IPS-NIHi7 (cell line): Measurements from ENCODE around the gene MAP6.

Experiments
- DNase-seq: peaks from one replicate; pipeline ENCODE4 v3.0.0; 2012; ENCODE audit warnings: mixed read lengths; ENCODE audit errors: extremely low spot score

MAP6 gene

DNA sequence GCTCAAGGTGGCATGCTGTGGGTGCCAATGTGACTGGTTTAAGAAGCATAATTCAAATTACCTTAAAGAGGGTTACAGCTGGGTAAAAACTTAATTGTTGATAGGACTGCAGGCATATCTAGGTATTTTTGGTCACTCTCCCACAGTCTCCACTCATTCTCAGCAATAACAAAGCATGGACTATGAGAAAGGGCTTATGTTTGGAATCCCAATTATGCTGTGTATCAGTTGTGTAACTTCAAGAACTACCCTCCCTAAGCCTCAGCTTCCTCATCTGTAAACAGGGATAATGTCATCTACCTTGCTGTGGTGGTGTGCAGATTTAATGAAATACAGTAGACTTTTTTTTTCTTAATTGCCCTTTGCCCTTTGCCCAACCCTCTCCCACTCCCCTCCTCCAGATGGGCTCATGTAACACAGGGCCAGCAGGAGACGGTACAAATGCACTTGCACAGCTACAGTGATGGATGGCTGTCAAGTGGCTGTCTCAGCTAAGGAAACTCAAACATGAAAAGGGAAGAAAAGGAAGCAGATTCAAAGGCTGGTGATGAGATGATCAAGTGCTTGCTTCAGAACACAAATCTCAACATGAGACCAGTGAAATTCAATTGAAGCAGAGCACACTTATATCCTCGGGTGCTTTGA, 37.6 kb downstream of the MAP6 start:
- no peak for DNase-seq

DNA sequence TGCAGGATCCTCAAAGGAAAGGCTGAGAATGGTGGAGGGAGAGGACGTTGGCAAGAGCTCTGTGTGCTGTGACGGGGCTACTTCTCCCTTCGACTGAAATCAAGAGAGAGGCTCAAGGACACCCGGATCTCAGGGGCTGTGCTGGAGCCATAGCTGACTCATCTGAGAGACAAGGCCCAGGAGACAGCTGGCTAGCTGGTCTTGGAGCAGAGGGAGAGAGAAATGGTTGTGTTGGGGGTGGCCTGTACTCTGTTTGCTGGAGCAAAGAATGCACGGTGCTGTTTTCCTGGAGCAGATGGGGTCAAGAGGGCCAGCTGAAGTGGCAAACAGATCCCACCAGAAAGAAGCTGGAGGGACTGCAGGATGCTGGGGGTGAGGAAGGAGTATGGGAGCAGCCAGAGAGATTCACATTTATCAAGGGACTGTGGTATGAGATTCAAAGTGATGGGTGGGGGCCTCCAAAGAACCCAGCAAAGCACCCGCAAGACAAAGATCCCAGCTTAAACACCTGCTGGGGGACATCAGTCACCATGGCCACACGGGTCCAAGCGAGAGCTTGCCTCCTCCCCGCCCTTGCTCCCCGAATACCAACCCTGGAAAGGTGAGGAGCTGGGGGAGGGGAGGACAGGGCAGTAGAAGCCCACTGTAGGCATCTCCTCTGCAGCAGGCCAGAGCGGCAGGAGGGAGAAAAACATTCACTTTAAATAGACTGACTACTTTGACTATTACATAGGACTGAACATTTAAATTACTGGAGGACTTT, 40.8 kb downstream of the MAP6 start:
- DNase-seq, result peak; percentile 41

DNA sequence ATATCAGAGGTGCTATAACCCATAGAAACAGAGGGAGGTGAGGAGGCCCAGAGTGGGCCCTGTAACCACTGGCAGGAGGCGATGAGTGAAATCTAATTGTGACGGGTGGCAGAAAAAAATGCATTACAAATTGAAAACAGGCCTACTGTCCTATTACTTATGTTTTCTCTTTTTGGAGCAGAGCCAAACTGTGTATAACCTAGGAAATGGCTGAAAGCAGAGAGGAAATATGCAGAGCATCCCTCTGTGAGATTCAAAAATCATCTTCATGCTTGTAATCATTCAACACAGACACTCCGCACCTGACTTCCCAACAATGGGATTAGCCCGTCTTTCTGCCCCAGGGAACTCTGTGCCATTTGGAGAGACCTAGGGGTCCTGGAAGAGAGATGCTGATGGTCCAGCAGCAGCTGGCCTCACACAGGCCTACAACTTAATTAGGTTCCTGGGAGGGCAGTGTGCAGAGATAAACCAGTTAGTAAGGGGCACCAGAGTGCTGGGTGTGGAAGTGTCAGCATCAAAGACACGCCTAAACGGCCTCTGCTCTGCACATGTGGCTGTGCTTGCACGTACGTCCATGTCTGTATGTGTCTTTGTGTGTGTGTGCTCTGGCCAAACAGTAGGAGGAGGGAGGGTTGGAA, 41.8 kb downstream of the MAP6 start:
- DNase-seq, result no peak

DNA sequence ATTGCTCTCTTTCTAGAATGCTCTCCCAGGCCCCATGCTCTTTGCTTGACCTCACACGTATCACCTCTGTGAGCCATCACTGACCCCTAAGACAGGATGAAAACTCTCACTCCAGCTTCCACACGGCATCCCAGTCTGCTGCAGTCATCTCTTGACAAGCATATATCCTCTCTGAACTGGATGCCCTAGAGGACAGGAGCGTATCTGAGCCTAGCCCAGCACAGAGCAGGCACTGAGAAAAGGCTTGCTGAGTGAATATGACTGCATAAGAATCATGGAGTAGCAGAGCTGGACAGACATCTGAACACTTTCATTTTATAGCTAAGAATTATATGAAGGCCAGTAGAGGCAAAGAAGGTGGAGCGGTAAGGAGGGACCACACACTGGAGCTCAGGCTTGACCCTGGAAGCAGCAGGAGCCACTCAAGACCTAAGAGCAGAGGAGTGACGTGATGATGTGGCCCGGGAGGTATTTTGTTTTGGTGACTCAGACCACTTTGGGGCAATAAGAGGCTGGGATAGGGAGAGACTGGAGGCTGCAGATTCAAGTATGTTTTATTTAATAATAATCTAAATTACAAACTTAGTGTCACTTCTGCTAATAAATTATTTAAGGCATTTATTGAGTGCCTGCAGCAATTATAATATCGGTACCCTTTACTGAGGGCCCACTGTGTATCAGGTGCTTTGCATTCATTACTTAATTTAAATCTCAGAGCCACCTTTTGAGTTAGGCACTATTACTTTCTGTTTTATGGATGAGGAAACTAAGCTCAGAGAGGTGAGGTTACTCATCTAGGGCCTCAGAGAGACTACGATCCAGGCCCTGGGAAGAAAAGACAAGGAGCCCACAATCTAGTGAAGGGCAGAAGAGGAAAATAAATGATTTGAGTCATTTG, 42.6 kb downstream of the MAP6 start:
- DNase-seq, result no peak

DNA sequence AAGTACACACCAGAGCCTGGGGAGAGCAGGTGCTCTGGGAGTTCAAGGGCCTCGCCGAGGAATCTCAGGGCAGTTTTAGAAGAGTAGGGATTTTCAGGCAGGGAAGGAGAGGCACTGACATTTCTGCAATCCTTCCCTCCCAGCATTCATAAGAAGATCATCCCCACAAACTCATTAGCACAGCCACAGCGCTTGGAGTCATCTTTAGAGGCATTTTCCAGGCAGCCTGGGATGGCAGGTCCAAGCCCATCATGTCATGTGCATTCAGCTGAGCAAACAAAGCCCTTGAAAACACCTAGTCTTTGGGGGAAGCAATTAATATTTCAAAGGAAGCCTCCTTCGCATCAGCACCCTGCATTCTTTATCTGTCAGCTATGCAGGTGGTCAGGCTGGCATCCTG, 43.8 kb downstream of the MAP6 start:
- no peak for DNase-seq

DNA sequence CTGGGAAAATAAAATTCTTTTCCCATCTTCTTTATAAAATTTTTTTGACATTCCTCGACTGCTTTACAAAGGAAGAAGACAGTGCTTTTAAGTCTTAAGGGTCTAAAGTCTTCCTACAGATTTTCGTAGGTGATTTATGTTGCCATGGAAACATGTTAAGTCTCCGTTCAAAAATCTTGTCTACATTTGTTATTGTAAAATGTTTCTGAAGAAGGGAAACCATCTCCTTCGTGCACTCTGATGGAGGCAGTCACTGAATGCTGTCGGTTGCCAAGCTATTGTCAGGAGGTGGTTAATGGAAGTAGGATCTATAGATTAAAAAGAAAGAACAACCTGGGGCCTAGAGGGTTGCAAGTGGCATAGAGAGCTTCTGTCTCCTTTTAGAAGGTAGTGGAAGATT, 52.6 kb downstream of the MAP6 start:
- DNase-seq, result no peak

DNA sequence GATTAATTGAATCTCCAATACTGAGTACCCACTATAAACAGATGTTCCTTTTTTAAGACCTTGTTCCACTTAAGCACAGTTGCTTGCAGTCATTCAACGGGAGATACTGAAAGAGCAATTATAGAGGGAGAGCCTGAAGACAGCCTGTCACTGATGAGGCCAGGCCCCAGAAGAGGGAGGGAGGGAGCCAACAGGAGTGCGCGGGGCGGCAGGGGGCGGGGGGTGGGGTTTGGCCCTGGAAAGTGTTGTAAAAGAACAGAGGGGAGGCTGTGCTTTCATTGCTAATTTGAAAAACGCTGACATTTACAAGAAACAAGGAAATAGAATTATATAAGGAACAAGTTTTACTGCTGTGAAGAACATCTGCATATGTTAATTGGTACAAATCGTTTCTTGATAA, 53.1 kb downstream of the MAP6 start:
- no peak for DNase-seq

DNA sequence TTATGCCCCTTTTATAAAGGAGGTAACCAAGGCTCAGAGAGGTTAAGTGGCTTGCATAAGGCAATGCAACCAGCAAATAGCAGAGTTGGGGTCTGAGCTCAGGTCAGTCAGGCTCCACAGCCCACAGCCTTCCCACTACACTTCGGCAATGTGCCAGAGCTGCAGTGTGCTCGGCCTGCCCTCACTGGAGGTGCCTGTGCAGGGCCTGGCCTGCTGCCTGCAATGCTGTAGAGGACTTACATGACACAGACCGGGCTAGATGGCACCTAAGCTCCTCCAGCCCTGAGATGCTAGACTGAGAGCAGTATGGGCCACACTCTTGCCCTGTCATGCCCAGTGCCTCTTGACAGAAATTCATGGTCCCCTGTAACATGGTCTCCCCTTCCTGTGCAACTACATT, 57.0 kb downstream of the MAP6 start:
- DNase-seq, result no peak

DNA sequence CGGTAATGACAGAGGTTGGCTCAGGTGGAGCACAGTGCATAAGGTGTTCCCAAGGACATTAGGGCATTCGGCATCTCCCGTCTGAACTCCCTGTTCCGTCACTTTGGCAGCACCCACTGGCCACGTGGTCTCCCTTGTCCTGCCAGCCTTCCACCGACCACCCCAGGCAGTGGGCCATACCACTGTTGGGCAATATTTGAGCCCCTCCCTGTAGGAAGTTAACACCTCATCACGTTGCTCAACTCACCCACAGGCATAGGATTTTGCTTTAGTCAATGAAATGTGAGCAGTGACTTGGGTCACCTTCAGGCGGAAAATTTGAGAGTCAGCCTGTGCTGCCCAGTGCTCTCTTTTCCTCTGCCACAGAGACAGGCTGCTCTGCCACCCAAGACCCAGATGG, 62.7 kb downstream of the MAP6 start:
- no peak for DNase-seq

DNA sequence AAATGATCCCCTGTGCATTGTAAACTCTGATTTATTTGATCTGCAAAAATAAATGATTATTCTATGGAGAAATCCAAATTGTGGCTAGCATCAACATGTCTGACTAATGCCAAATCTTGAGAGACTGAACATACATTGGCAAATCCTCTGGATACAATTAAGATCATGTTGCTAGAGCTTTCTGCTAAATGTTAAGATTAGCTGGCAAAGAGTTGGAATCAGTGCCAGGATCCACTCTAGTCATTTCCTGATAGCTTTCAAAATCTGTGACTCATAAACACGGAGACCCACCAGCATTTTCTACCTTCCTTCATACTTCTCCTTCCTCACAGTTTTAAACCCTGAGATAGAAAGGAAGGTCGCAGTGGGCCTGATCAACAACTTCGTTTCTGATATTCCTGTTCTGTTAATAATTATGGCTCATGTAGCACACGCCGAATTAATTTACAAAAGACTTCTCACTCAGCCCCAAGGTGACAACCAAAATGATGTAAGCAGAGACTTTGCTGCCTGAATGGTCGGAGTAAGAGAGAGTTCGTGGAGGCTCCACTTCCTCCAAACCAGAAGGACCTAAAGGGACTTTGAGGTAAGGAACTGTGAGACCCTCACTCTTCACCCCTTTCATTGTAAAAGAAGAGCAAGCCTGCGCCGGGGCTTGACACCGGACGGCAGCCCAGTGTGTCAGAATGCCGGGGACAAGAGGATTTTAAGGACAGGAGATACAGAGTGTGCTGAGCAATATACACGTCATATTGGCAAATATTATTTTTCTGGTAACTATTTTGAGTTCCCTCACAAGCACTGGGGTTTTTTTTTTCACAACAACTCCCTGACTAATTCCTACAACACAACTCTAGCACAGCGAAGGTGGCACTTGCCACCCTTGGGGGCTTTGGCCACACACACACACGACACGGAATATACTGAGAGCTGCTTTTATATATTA, 64.8 kb downstream of the MAP6 start:
- DNase-seq, result no peak

DNA sequence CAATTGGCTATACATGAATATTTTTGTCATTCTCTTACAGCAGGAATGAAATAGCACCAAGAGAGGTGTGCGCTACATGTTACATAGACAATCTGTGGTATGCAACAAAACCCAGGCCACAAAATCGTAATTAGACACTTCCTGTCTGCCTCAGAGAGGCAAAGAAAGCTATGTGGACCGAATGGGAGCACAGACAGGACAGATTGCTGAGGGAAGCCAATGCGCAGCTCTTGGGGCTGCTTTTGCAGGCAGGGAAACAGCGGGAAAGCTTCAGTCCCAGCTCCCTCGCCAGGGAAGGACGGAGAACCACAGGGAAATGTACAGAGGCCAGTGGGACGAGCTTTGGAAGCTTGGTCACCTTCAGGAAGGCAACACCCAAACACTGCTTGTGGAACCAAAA, 65.9 kb downstream of the MAP6 start:
- no peak for DNase-seq

DNA sequence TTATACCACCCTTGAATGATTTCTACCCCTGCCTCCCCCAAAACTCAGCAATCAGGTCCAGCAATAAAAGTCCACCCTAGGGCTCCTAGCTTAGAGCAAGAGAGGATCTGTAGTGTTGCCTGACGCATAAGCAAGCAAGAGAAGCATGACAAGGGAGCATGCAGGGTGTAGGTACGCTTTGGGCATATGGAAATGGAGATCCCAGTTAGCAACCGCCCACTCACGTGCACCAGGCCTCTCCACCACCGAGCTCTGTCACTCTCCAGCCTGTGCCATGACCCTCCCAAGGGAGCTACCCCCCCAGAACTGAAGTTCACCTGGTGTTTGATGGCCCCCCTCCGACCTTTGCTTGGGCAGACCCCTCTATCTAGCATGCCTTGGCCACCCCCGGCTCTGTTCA, 67.3 kb downstream of the MAP6 start:
- DNase-seq, result no peak

DNA sequence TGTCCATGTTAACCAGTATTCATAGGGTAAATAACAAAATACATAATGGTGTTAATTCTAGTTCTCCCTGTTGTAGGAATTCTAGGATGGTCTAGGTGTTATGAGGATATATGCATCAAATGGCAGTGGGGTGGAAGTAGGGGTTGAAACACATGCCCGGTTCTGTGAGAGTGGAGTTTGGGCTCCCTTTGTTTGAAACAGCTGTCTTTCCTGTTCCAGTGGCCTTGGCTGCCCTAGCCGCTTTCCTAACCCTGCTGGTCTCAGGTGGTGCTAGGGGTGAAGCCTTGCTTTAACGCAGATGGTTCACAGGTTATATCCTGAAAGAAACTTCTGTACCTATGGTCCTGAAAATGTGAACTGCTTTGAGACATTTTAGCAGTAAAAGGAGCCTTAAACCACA, 68.5 kb downstream of the MAP6 start:
- DNase-seq, result no peak

DNA sequence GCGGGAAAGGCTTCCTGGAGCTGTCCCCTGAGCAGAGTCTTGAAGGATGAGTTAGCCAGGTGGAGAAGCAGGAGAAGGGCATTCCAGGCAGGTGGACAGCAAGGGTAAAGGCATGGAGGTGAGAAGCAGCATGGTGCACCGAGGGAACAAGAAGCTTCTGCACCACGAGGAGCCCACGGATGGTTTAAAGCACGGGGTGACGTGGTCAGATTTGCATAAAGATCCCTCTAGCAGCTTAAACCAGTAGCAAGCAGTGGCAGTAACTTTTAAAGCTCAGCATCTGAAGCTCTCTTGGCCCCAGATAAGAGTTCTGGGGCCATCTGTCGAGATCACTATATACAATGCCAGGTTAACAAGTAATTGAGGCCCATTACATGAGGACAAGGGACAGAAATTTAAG, 69.9 kb downstream of the MAP6 start:
- DNase-seq, result no peak

DNA sequence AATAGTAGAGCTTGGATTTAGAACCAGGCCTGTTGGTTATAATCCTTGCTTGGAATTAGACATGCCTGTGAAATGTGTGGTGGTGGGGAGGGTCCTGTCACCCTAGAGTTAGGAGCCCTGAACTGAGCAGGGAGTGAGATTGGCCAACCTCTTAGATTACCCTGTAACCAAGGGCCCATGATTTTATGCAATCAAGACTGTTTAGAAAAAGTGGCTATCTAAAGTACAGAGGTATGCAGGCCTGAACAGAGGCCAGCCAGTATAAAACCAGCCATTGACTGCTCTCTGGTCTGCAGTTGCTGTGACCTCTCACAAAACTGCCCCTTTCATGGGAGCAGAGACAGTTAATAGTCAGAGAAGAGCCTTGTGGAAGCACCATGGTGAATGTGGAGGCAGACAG, 70.6 kb downstream of the MAP6 start:
- DNase-seq, result no peak

DNA sequence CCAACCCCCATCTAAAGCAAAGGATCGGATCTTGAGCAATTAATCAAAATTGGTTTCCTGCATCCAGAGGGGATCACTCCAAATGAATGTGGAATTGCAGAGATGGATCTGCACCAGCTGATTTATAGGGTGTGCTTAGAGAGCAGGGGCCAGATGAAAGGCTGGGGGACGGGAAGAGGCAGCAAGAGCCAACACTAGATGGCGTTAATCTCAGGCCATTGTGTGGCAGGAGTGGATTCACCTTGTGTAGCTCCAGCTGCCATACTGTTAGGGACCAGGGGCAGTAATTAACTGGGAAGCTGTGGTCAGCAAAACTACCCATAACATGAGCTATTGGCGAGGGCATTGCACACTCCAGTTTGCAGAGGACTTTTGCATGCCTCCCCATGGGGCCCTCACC, 71.2 kb downstream of the MAP6 start:
- peak; percentile 85 for DNase-seq

DNA sequence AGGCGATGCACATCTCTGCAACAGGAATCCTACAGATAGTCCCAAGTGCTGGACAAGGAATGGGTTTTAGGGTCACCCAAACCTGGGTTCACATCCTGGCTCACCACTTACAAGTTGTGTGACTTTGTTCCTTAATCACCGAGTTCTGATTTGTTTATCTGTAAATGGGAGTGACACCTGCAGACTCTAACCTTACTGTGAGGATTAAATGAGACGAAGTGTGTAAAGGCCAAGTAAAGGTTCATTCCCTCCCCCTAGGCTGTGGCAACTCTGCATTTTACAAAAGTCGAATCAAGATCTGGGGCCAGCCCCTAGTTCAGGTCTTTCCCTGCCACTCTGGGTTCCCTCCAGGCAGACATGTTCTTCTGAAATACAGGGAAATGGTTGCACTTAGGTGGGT, 71.9 kb downstream of the MAP6 start:
- DNase-seq, result no peak

DNA sequence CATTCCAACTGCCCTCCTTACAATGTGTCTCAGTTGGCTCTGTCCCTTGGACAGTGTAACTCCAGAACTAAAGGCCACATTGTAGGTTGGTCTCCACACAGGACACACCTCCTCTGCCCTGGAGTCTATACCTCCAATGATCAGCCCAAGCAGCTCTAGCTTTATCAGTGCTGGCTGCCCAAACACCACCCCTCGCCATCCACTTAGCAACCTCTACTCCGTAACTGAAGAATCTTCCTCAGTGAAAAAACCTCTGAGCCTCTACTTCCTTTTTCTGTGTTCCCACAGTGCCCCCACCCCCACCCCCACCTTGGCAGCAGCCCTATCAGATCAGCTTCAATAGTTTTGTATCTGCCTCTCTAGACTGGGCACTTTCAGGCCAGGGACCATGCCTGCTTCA, 73.4 kb downstream of the MAP6 start:
- no peak for DNase-seq

DNA sequence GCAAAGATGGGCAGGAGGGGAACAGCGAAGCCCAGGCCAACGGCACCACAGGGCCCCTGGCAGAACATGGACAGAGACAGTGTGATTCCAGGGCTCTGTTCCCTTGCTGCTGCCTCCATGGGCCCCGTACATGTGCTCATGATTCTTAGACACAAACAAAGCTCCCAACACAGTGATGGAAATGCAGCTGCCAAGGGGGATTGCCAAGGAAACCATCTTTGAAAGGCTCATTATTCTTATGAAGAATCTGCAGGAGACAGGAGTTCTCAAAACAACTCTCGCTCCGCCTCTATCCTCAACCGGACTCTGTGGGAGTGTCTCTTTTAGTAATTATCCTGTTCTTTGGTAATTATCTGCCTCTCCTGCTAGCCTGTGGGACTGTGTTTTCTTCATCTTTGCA, 74.6 kb downstream of the MAP6 start:
- no peak for DNase-seq

DNA sequence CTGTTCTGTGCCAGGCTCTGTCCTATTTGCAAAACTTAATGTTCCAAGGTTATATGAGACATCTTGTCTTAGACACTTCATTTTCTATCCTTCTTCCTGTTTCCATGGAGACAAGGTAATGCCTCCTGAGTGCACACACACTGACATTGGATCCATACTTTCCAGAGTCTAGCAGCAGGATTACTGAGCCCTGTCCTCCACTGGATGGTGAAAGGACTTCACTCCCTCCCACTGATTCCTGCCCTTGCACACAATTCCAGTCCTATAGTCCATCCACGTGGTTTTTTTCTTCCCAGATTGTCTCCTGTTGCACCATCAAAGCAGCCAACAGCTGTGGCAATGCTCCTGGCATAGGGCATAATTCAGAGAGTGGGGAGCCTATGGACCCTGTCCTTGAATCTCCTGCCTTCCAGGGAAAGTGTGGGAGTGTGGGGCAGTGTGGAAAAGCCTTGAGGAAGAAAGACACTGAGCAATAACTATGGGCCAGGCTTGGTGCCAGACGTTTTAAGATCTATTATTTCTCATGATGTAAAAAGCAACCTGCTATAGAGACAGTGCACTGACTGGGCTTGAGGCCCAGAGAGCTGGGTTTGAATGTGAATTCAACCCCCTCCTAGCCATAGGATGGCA, 75.4 kb downstream of the MAP6 start:
- DNase-seq, result no peak

DNA sequence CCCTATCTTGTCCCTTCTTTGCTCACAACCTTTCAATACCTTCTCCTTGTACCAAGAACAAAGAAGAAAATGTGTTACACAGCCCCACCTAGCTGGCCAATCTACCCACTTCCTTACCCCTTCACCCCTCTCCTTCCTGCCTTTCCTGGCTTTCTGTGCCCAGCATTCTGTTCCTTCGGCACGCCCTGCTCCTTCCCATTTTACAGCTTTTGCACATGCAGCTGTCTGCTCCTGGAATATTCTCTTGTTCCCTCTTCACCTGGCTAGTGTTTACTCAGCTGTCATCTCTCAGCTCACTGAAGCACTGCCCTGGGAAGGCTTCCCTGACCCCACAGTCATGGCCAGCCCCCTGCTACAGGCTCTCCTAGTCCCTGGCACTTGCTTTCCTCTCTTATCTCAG, 76.1 kb downstream of the MAP6 start:
- no peak for DNase-seq
